HCT116 (cell line): ENCODE data around the gene OR6B3. TPM values are rescaled to one million over a fixed set of nuclear protein-coding genes. Genes with fewer than 3 reads are reported as not detected.

Source experiments
- ATAC-seq: fragments of 200-7000 bp; cut with Tn5 transposase; 2 replicates; pipeline ENCODE4 v1.9.1; 2020; ENCODE audit warnings: mild to moderate bottlenecking, moderate library complexity
- BruUV-seq: library from RNA; stranded (reverse); fragments of 400-500 nt; replicated peaks from 2 replicates; lab custom pipeline; 2021; lab: Mats Ljungman, UMichigan
- CTCF ChIA-PET: fragments of 300-600 bp; sonication (Branson Sonifier 250); formaldehyde crosslinking; loops from one replicate; lab custom pipeline; 2021; ENCODE audit warnings: antibody characterized with exemption; lab: Charles Lee
- POLR2A ChIA-PET: fragments of 300-600, 350-600 bp; sonication (Branson Sonifier 250); formaldehyde crosslinking; loops from one replicate; lab custom pipeline; 2021; ENCODE audit warnings: antibody characterized with exemption; lab: Charles Lee
- RAD21 ChIA-PET, 2 experiments: fragments of 300-600 bp; sonication (Branson Sonifier 250); formaldehyde crosslinking; loops; one replicate each; lab custom pipeline; 2023; ENCODE audit warnings: low total read pairs in 2 of 2; ENCODE audit not compliant: uncharacterized antibody in 2 of 2, unreplicated experiment in 2 of 2, low non-redundant PET in 1 of 2; lab: Charles Lee
- DNase-seq: peaks from one replicate; pipeline ENCODE4 v3.0.0-alpha.2; 2010; ENCODE audit warnings: low read depth, low spot score
- H2AFZ ChIP-seq: fragments of 200-600 bp; shearing (Covaris generic), sonication (generic); 2 replicates; pipeline ENCODE4 v1.6.1; 2017; ENCODE audit warnings: low read depth, mixed run types, mixed read lengths, antibody characterized with exemption, low read length; ENCODE audit not compliant: poor library complexity, severe bottlenecking
- H3K27ac ChIP-seq: 2 replicates; pipeline ENCODE4 v1.5.1; 2012; ENCODE audit warnings: low read depth, low read length
- H3K27me3 ChIP-seq: fragments of 200-600 bp; sonication (generic); 2 replicates; pipeline ENCODE4 v1.6.1; 2016; ENCODE audit warnings: mixed run types, low read length, mixed read lengths; ENCODE audit not compliant: insufficient read depth
- H3K36me3 ChIP-seq, 2 experiments: fragments of 200-500 bp in 1 of 2; fragments of 200-600 bp in 1 of 2; sonication (Bioruptor generic) in 1 of 2; sonication (generic) in 1 of 2; 2 replicates each; pipeline versions ENCODE4 v1.5.1 to v1.6.1; 2014 to 2016; ENCODE audit warnings: low read length in 2 of 2, inconsistent platforms in 1 of 2, mixed read lengths in 1 of 2, mixed run types in 1 of 2; ENCODE audit not compliant: insufficient read depth in 2 of 2, control insufficient read depth in 1 of 2
- H3K4me1 ChIP-seq, 2 experiments: fragments of 200-600 bp in 1 of 2; sonication (generic) in 1 of 2; 2 replicates each; pipeline versions ENCODE4 v1.5.1 to v1.6.1; 2012 to 2017; ENCODE audit warnings: low read length in 2 of 2, inconsistent platforms in 1 of 2, mild to moderate bottlenecking in 1 of 2, mixed read lengths in 1 of 2, mixed run types in 1 of 2, moderate library complexity in 1 of 2; ENCODE audit not compliant: insufficient read depth in 2 of 2, control insufficient read depth in 1 of 2
- H3K4me2 ChIP-seq: fragments of 200-600 bp; sonication (generic); 2 replicates; pipeline ENCODE4 v1.6.1; 2017; ENCODE audit warnings: mixed run types, low read length, mixed read lengths
- H3K4me3 ChIP-seq, 2 experiments: fragments of 200-600 bp in 1 of 2; sonication (generic) in 1 of 2; replicated peaks in 1 of 2; 2 replicates each; pipeline ENCODE4 v1.5.1; 2011 to 2016; ENCODE audit warnings: low read length in 2 of 2, control low read depth in 1 of 2, low read depth in 1 of 2, mild to moderate bottlenecking in 1 of 2, mixed read lengths in 1 of 2, mixed run types in 1 of 2
- H3K79me2 ChIP-seq: fragments of 200-600 bp; sonication (generic); 2 replicates; pipeline ENCODE4 v1.6.1; 2017; ENCODE audit warnings: mild to moderate bottlenecking, mixed run types, low read length, moderate library complexity, mixed read lengths; ENCODE audit not compliant: insufficient read depth
- H3K9ac ChIP-seq: fragments of 200-600 bp; sonication (generic); 2 replicates; pipeline ENCODE4 v1.6.1; 2016; ENCODE audit warnings: low read length, mixed read lengths
- H3K9me2 ChIP-seq: fragments of 200-600 bp; sonication (generic), shearing (Covaris generic); 2 replicates; pipeline ENCODE4 v1.6.1; 2017; ENCODE audit warnings: mixed run types, mild to moderate bottlenecking, moderate library complexity; ENCODE audit not compliant: insufficient read depth
- H3K9me3 ChIP-seq, 2 experiments: fragments of 200-500 bp in 1 of 2; fragments of 200-600 bp in 1 of 2; sonication (Bioruptor generic) in 1 of 2; sonication (generic) in 1 of 2; 2 replicates each; pipeline ENCODE4 v1.6.1; 2014 to 2017; ENCODE audit warnings: low read length in 2 of 2, mixed read lengths in 2 of 2, inconsistent platforms in 1 of 2, low read depth in 1 of 2, mild to moderate bottlenecking in 1 of 2, mixed run types in 1 of 2, moderate library complexity in 1 of 2; ENCODE audit not compliant: control insufficient read depth in 1 of 2, insufficient read depth in 1 of 2
- H4K20me1 ChIP-seq: fragments of 200-600 bp; sonication (generic), shearing (Covaris generic); 2 replicates; pipeline ENCODE4 v1.6.1; 2017; ENCODE audit warnings: mixed run types, mild to moderate bottlenecking, moderate library complexity; ENCODE audit not compliant: insufficient read depth
- ATF3 ChIP-seq: IDR thresholded peaks from 2 replicates; pipeline ENCODE4 v1.6.1; 2012
- CBX3 ChIP-seq: IDR thresholded peaks from 2 replicates; pipeline ENCODE4 v1.6.1; 2012; ENCODE audit warnings: low read depth
- CEBPB ChIP-seq: IDR thresholded peaks from 2 replicates; pipeline ENCODE4 v1.6.1; 2012; ENCODE audit warnings: low read depth
- EGR1 ChIP-seq: IDR thresholded peaks from 2 replicates; pipeline ENCODE4 v1.6.1; 2012; ENCODE audit warnings: low read depth
- EZH2 ChIP-seq: fragments of 200-600 bp; sonication (generic); IDR thresholded peaks from 2 replicates; pipeline ENCODE4 v1.6.1; 2017; ENCODE audit warnings: antibody characterized with exemption, mixed run types
- EZH2phosphoT487 ChIP-seq: fragments of 200-600 bp; IDR thresholded peaks from 2 replicates; pipeline ENCODE4 v1.6.1; 2018; ENCODE audit warnings: antibody characterized with exemption, borderline replicate concordance
- FOSL1 ChIP-seq: IDR thresholded peaks from 2 replicates; pipeline ENCODE4 v1.6.1; 2012; ENCODE audit warnings: low read depth
- JUND ChIP-seq: IDR thresholded peaks from 2 replicates; pipeline ENCODE4 v1.6.1; 2012
- POLR2A ChIP-seq: IDR thresholded peaks from 2 replicates; pipeline ENCODE4 v1.7.0; 2011; ENCODE audit warnings: borderline replicate concordance; ENCODE audit not compliant: insufficient read depth, insufficient read length; ENCODE audit errors: extremely low read depth
- RAD21 ChIP-seq: IDR thresholded peaks from 2 replicates; pipeline ENCODE4 v1.6.1; 2012; ENCODE audit warnings: low read depth, mild to moderate bottlenecking
- REST ChIP-seq: IDR thresholded peaks from 2 replicates; pipeline ENCODE4 v1.6.1; 2012; ENCODE audit warnings: low read depth
- SIN3A ChIP-seq: IDR thresholded peaks from 2 replicates; pipeline ENCODE4 v1.6.1; 2012; ENCODE audit warnings: low read depth
- SRF ChIP-seq: IDR thresholded peaks from 2 replicates; pipeline ENCODE4 v1.6.1; 2012; ENCODE audit warnings: low read depth
- TCF7L2 ChIP-seq: IDR thresholded peaks from 2 replicates; pipeline ENCODE4 v1.7.0; 2011; ENCODE audit warnings: borderline replicate concordance, inconsistent platforms; ENCODE audit not compliant: insufficient read depth, insufficient read length; ENCODE audit errors: extremely low read depth
- YY1 ChIP-seq: IDR thresholded peaks from 2 replicates; pipeline ENCODE4 v1.6.1; 2011; ENCODE audit warnings: low read length, low read depth, moderate library complexity, mild to moderate bottlenecking; ENCODE audit not compliant: insufficient replicate concordance; ENCODE audit errors: extremely low read depth
- ZFX ChIP-seq: fragments of 450-650 bp; IDR thresholded peaks from 2 replicates; pipeline ENCODE4 v1.6.1; 2017
- ZNF274 ChIP-seq: fragments of 200-500 bp; sonication (Bioruptor generic); IDR thresholded peaks from 2 replicates; pipeline ENCODE4 v1.6.1; 2014; ENCODE audit warnings: mild to moderate bottlenecking, low read depth, low read length, inconsistent platforms
- intact Hi-C: fragments of 100-400 bp; cut with micrococcal nuclease; formaldehyde crosslinking; loops from 2 replicates; pipeline ENCODE4 v1.10.0; 2022
- total RNA-seq: library from RNA; stranded (reverse); gene quantifications from one replicate; pipeline ENCODE4 v1.2.1, GENCODE V29; 2021; ENCODE audit not compliant: unreplicated experiment

Gene OR6B3
- total RNA-seq, 1 experiment from 2014 or later, result not detected

- TF ChIP-seq SIN3A, result no peak
- TF ChIP-seq CEBPB, result no peak
- TF ChIP-seq ZNF274, result no peak
- no peak for TF ChIP-seq JUND
- no peak for TF ChIP-seq CBX3
- TF ChIP-seq TCF7L2, result no peak
- no peak for TF ChIP-seq RAD21
Measured at GRCh38 chr2:240078631-240079030, 25.3 kb upstream of the OR6B3 start (continued).

- ATAC-seq (no peak), DNase-seq (no peak)
- Histone ChIP-seq H4K20me1 (no peaks in the 10 kb centered on the region), H3K27me3 (no peaks in the 10 kb centered on the region), H3K4me1 (no peaks in the 10 kb centered on the region), H3K79me2 (no peaks in the 10 kb centered on the region), H3K9me3 (0 out of 4 replicates have a peak, but pooled peaks cover 0 to 4% of the 10 kb centered on the region in 2 experiments), H3K9ac (no peak overlapping the region), H3K4me2 (no peak overlapping the region), H3K9me2 (no peaks in the 10 kb centered on the region), H2AFZ (no peak overlapping the region), H3K4me3 (no peak overlapping the region), H3K27ac (no peak overlapping the region), H3K36me3 (no peaks in the 10 kb centered on the region)
- intact Hi-C loops, result no loop called here
- BruUV-seq, result no TSS peak
- TF ChIP-seq CBX3 (no peak), SIN3A (no peak), EZH2 (no peak)
- ChIA-PET POLR2A (no interaction called here), RAD21 (no interaction called here), CTCF (no interaction called here)
Measured at GRCh38 chr2:240077442-240077841, 24.1 kb upstream of the OR6B3 start.

DNA sequence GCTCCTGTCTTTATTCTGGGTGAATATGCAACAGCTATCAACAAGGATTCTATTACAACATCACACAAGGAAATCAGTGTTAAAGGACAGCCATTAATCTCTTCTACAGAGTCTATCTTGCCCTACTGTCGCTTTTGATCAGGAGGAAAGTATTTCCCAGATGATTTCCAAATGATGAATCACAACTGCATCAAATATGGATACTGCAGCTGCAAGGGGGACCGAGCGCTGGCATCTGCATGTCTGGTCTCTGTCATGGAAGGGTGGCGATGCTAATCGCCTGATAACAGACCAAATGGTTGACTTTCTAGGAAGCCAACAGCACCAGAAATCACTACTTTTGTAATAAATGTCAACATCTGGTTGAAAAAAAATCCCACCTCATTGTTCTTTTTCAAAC, 21.2 kb upstream of the OR6B3 start:
- CTCF ChIA-PET, result no interaction called here
- ATAC-seq, result no peak
- H3K27me3 ChIP-seq, result no peaks in the 10 kb centered on the region
- TF ChIP-seq FOSL1, result no peak
- no peak for TF ChIP-seq EZH2phosphoT487
- TF ChIP-seq CEBPB, result no peak
- no peak for TF ChIP-seq EGR1
- TF ChIP-seq YY1, result no peak
- no peak for TF ChIP-seq REST
- no peak for TF ChIP-seq ATF3
- TF ChIP-seq SIN3A, result no peak
- no peak for TF ChIP-seq POLR2A
- no peak for TF ChIP-seq ZFX
- TF ChIP-seq EZH2, result no peak
- TF ChIP-seq SRF, result no peak
- no peak for TF ChIP-seq TCF7L2
- TF ChIP-seq RAD21, result no peak

More for the DNA sequence above, 21.2 kb upstream of the OR6B3 start:
- no peaks in the 10 kb centered on the region for H3K4me1 ChIP-seq
- no peak overlapping the region for H3K27ac ChIP-seq
- no TSS peak for BruUV-seq
- ChIA-PET POLR2A (no interaction called here), RAD21 (no interaction called here)
- no peak overlapping the region for H2AFZ ChIP-seq
- H3K9ac ChIP-seq, result no peak overlapping the region
- H3K4me3 ChIP-seq, result no peak overlapping the region
- no peaks in the 10 kb centered on the region for H4K20me1 ChIP-seq
- H3K9me3 ChIP-seq, result 0 out of 4 replicates have a peak, but pooled peaks cover 0 to 4% of the 10 kb centered on the region in 2 experiments
- no peaks in the 10 kb centered on the region for H3K9me2 ChIP-seq
- no peak overlapping the region for H3K4me2 ChIP-seq
- intact Hi-C loops, result no loop called here
- no peaks in the 10 kb centered on the region for H3K36me3 ChIP-seq
- DNase-seq, result no peak
- H3K79me2 ChIP-seq, result no peaks in the 10 kb centered on the region
